Activated naive CD8-positive, alpha-beta T cell treated with anti-CD3 and anti-CD28 coated beads, Interleukin-2, amount 50 U/mL, for 24 hours (primary cell): ENCODE results near the gene SERPINB7.

ENCODE experiments used
- ATAC-seq: fragments of 150-1000 bp; cut with Tn5 transposase; one replicate; pipeline ENCODE4 v1.10.0; 2021
- DNase-seq: peaks from one replicate; pipeline ENCODE4 v3.0.0; 2021
- H3K27ac Mint-ChIP-seq: one replicate; pipeline ENCODE4 v1.8.0; 2021; ENCODE audit warnings: mild to moderate bottlenecking, mixed read lengths
- H3K27me3 Mint-ChIP-seq: one replicate; pipeline ENCODE4 v1.8.0; 2021; ENCODE audit warnings: mixed read lengths
- H3K36me3 Mint-ChIP-seq: one replicate; pipeline ENCODE4 v1.8.0; 2021; ENCODE audit warnings: low read depth, mixed read lengths
- H3K4me1 Mint-ChIP-seq: one replicate; pipeline ENCODE4 v1.8.0; 2021; ENCODE audit warnings: mixed read lengths
- H3K4me3 Mint-ChIP-seq: one replicate; pipeline ENCODE4 v1.8.0; 2021; ENCODE audit warnings: mild to moderate bottlenecking, moderate library complexity, mixed read lengths
- H3K9me3 Mint-ChIP-seq: one replicate; pipeline ENCODE4 v1.8.0; 2021; ENCODE audit warnings: mixed read lengths

The SERPINB7 gene

GRCh38 chr18:63848159-63848558 is 72.9 kb downstream of the SERPINB7 start:
- no peak overlapping the region for H3K4me3 Mint-ChIP-seq
- ATAC-seq (no peak), DNase-seq (no peak)
- no peak overlapping the region for H3K27ac Mint-ChIP-seq
- H3K4me1 Mint-ChIP-seq: no peaks in the 10 kb centered on the region
- H3K36me3 Mint-ChIP-seq: no peaks in the 10 kb centered on the region
- peaks cover 11% of the 10 kb centered on the region for H3K27me3 Mint-ChIP-seq
- H3K9me3 Mint-ChIP-seq: no peaks in the 10 kb centered on the region

GRCh38 chr18:63850020-63850419 is 74.8 kb downstream of the SERPINB7 start:
- Mint-ChIP-seq H3K36me3 (no peaks in the 10 kb centered on the region), H3K27me3 (peaks cover 9% of the 10 kb centered on the region), H3K9me3 (no peaks in the 10 kb centered on the region), H3K4me1 (no peaks in the 10 kb centered on the region), H3K27ac (no peak overlapping the region), H3K4me3 (no peak overlapping the region)
- DNase-seq (no peak), ATAC-seq (no peak)

GRCh38 chr18:63850636-63851035 is 75.4 kb downstream of the SERPINB7 start:
- Mint-ChIP-seq H3K36me3 (no peaks in the 10 kb centered on the region), H3K27ac (no peak overlapping the region), H3K9me3 (no peaks in the 10 kb centered on the region), H3K27me3 (peaks cover 9% of the 10 kb centered on the region), H3K4me3 (no peak overlapping the region), H3K4me1 (no peaks in the 10 kb centered on the region)
- ATAC-seq: no peak
- no peak for DNase-seq
